CD4-positive, alpha-beta T cell (primary cell): ENCODE data around the gene HMHB1. TPM values are rescaled to one million over a fixed set of nuclear protein-coding genes. Genes with fewer than 3 reads are reported as not detected.
A peak's percentile ranks its signal among the peaks of the same experiment; 100 is the strongest.

Experiments
- ATAC-seq: fragments of 200-7000 bp; cut with Tn5 transposase; one replicate; pipeline ENCODE4 v1.10.0; 2022; ENCODE audit warnings: mild to moderate bottlenecking; ENCODE audit not compliant: poor library complexity
- CTCF ChIA-PET: fragments of 350-600 bp; sonication (Branson Sonifier 250); formaldehyde crosslinking; loops from one replicate; lab custom pipeline; 2021; ENCODE audit warnings: antibody characterized with exemption, inconsistent platforms; lab: Charles Lee
- POLR2A ChIA-PET: fragments of 350-600 bp; sonication (Branson Sonifier 250); formaldehyde crosslinking; loops from one replicate; lab custom pipeline; 2021; ENCODE audit warnings: antibody characterized with exemption, inconsistent platforms; lab: Charles Lee
- DNase-seq, 14 experiments: peaks; one replicate each; pipeline ENCODE4 v3.0.0-alpha.2; 2013 to 2020; ENCODE audit warnings: mixed read lengths in 2 of 14
- H3K27ac ChIP-seq, 2 donors: one replicate each; pipeline versions ENCODE4 v1.5.1 to v1.7.0; 2013; ENCODE audit warnings: low read length in 2 of 2, low read depth in 1 of 2, mild to moderate bottlenecking in 1 of 2
- H3K27me3 ChIP-seq, 2 experiments: 1 replicate in 1 of 2; 2 replicates in 1 of 2; pipeline versions ENCODE4 v1.6.1 to v1.7.0; 2013; ENCODE audit warnings: low read length in 2 of 2, control low read depth in 1 of 2, mild to moderate bottlenecking in 1 of 2, moderate library complexity in 1 of 2; ENCODE audit not compliant: insufficient read depth in 2 of 2, control insufficient read depth in 1 of 2
- H3K36me3 ChIP-seq: one replicate; pipeline ENCODE4 v1.6.1; 2013; ENCODE audit warnings: low read length, control low read depth; ENCODE audit not compliant: insufficient read depth
- H3K4me1 ChIP-seq: one replicate; pipeline ENCODE4 v1.6.1; 2013; ENCODE audit warnings: low read length, control low read depth; ENCODE audit not compliant: insufficient read depth
- H3K4me3 ChIP-seq: one replicate; pipeline ENCODE4 v1.5.1; 2013; ENCODE audit warnings: mild to moderate bottlenecking, low read length, moderate library complexity
- H3K9me3 ChIP-seq, 2 experiments: 1 replicate in 1 of 2; 2 replicates in 1 of 2; pipeline versions ENCODE4 v1.6.1 to v1.7.0; 2013; ENCODE audit warnings: low read length in 2 of 2, mild to moderate bottlenecking in 2 of 2, control low read depth in 1 of 2, moderate library complexity in 1 of 2; ENCODE audit not compliant: control insufficient read depth in 1 of 2, insufficient read depth in 1 of 2
- H3K27ac Mint-ChIP-seq: one replicate; pipeline ENCODE4 v1.8.0; 2020; ENCODE audit warnings: mixed read lengths
- H3K27me3 Mint-ChIP-seq: one replicate; pipeline ENCODE4 v1.8.0; 2021; ENCODE audit warnings: mixed read lengths
- H3K36me3 Mint-ChIP-seq: one replicate; pipeline ENCODE4 v1.8.0; 2021; ENCODE audit warnings: low read depth, mixed read lengths
- H3K4me1 Mint-ChIP-seq: one replicate; pipeline ENCODE4 v1.8.0; 2021; ENCODE audit warnings: low read depth, mixed read lengths
- H3K4me3 Mint-ChIP-seq: one replicate; pipeline ENCODE4 v1.8.0; 2020; ENCODE audit warnings: mild to moderate bottlenecking, mixed read lengths
- H3K9me3 Mint-ChIP-seq: one replicate; pipeline ENCODE4 v1.8.0; 2020; ENCODE audit warnings: mixed read lengths
- intact Hi-C, 2 experiments: fragments of 100-400 bp; cut with DNase I in 1 of 2; cut with micrococcal nuclease in 1 of 2; formaldehyde crosslinking; loops; one replicate each; pipeline versions ENCODE4 v1.15.1 to v1.9.0; 2023 to 2025; cut with DNase I, micrococcal nuclease
- total RNA-seq, 174 experiments: library from RNA in 2 of 174; stranded (reverse) in 2 of 174; gene quantifications; one replicate each; pipeline ENCODE4 v1.2.3 and lab custom pipeline; 2021 to 2026
- TF ChIP-seq, protein P1 (sequence below): fragments of 200-600 bp; IDR thresholded peaks from one replicate; pipeline ENCODE4 v1.8.0; 2022; ENCODE audit warnings: antibody characterized with exemption, mild to moderate bottlenecking

The HMHB1 gene
- total RNA-seq, 2 experiments from 2014 or later: not detected

DNA sequence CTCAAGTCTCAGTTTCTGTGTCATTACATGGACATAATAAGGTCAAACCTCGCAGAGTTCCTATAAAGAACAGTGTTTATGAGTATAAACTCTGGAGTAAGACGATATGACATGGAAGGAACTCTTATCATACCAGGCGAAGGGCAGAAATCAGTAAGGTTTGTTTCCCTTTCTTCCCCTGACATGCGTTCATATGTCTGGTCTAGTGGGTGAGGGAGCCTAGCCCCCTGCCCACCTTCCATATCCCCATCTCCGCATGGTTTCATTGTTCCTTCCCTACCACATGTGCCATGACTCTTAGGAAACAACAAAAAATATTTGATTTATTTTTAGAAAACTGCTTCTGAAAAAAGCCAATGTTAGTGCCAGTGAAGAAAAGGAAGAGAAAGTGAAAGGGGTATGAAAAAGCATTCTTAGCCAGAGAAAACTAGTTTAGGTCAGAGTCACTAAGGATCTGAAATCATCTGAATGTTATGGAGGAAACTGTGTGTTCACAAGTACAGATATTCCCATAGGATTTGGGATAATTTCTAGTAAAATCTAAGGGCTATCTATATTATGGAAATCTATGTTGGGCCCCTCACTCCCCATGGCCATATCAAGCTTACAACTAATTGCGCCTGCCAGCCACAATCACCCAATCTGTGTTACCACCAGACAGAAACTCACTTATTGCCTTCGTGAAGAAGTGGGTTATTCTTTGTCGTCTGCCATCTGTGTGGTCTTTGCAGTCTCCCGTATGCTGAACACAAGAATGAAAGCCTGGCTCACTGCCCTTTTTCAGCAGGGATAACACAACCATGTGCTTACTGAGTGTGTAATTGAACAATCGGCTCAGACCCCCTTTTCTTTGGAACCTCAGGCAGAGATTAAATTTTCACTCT, 19.9 kb upstream of the HMHB1 start:
- Mint-ChIP-seq H3K4me3 (peak overlapping the region; percentile 36), H3K27me3 (no peaks in the 10 kb centered on the region), H3K36me3 (no peaks in the 10 kb centered on the region), H3K9me3 (no peaks in the 10 kb centered on the region), H3K27ac (no peak overlapping the region), H3K4me1 (peaks cover 9% of the 10 kb centered on the region)
- Histone ChIP-seq H3K27ac (no peak overlapping the region), H3K4me3 (no peak overlapping the region), H3K36me3 (no peaks in the 10 kb centered on the region), H3K27me3 (no peaks in the 10 kb centered on the region), H3K9me3 (no peaks in the 10 kb centered on the region), H3K4me1 (no peaks in the 10 kb centered on the region)
- no peak for DNase-seq
- intact Hi-C loops: no loop called here
- ATAC-seq: no peak
- TF ChIP-seq, protein P1, sequence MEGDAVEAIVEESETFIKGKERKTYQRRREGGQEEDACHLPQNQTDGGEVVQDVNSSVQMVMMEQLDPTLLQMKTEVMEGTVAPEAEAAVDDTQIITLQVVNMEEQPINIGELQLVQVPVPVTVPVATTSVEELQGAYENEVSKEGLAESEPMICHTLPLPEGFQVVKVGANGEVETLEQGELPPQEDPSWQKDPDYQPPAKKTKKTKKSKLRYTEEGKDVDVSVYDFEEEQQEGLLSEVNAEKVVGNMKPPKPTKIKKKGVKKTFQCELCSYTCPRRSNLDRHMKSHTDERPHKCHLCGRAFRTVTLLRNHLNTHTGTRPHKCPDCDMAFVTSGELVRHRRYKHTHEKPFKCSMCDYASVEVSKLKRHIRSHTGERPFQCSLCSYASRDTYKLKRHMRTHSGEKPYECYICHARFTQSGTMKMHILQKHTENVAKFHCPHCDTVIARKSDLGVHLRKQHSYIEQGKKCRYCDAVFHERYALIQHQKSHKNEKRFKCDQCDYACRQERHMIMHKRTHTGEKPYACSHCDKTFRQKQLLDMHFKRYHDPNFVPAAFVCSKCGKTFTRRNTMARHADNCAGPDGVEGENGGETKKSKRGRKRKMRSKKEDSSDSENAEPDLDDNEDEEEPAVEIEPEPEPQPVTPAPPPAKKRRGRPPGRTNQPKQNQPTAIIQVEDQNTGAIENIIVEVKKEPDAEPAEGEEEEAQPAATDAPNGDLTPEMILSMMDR: no peak
- ChIA-PET CTCF (no interaction called here), POLR2A (no interaction called here)

DNA sequence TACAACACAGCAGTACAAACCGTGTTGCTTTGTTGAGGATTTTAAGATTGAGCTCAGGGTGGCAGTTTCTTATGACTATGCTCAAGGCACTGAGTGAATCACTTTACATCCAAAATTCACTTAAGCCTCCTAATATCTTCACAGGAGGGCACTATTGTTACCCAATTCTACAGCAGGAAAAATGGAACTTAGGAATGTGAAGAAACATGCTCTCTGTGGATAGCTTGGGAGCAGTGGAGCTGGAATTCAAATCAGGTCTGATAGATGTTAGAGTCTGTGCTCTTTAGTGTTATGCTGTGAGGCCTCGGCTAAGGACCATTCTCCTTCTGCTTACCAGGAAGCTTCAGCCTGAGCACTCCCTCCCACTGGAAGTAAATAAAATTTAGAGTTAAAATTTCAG, 18.7 kb upstream of the HMHB1 start:
- intact Hi-C loops: no loop called here
- H3K27me3 Mint-ChIP-seq: no peaks in the 10 kb centered on the region
- H3K27ac Mint-ChIP-seq: no peak overlapping the region
- Histone ChIP-seq H3K9me3 (no peaks in the 10 kb centered on the region), H3K27me3 (no peaks in the 10 kb centered on the region), H3K4me1 (no peaks in the 10 kb centered on the region), H3K36me3 (no peaks in the 10 kb centered on the region), H3K4me3 (no peak overlapping the region), H3K27ac (no peak overlapping the region)
- H3K4me1 Mint-ChIP-seq: peaks cover 9% of the 10 kb centered on the region
- CTCF ChIA-PET: no interaction called here
- TF ChIP-seq, protein P1: no peak
- DNase-seq (no peak), ATAC-seq (no peak)
- no peak overlapping the region for H3K4me3 Mint-ChIP-seq
- POLR2A ChIA-PET: no interaction called here
- no peaks in the 10 kb centered on the region for H3K9me3 Mint-ChIP-seq
- no peaks in the 10 kb centered on the region for H3K36me3 Mint-ChIP-seq

DNA sequence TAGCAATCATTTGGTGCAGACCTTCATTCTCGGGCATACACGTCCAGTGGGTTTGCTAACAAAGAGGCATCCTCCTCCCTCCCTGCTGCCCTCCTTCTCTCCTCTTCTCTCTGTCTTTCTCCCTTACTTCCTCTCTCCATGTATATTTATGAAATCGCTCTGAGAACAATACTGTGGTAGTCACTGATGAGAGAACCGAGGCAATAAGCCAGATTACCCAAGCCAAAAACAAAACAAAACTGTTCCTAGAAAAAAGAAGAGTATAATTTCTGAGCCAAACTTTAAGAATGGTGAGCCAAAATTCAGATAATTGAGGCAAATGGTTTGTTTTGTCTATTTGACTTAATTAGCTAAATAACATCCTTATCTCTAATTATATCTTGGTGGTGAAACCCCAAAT, 15.8 kb upstream of the HMHB1 start:
- Mint-ChIP-seq H3K9me3 (no peaks in the 10 kb centered on the region), H3K4me3 (no peak overlapping the region), H3K27me3 (no peaks in the 10 kb centered on the region), H3K4me1 (peaks cover 9% of the 10 kb centered on the region), H3K27ac (no peak overlapping the region), H3K36me3 (no peaks in the 10 kb centered on the region)
- Histone ChIP-seq H3K4me1 (no peaks in the 10 kb centered on the region), H3K27me3 (no peaks in the 10 kb centered on the region), H3K36me3 (no peaks in the 10 kb centered on the region), H3K4me3 (no peak overlapping the region), H3K9me3 (no peaks in the 10 kb centered on the region), H3K27ac (no peak overlapping the region)
- no peak for ATAC-seq
- DNase-seq: no peak
- ChIA-PET POLR2A (no interaction called here), CTCF (no interaction called here)
- TF ChIP-seq, protein P1: no peak
- intact Hi-C loops: no loop called here
